WERI-Rb-1 (cell line): ENCODE data around the gene LRP6.
"Not testable (repeated sequence)": the region's sequence is repeated elsewhere in the genome, so short reads cannot be mapped to it uniquely, and the experiment has no call there.

Experiments used
- DNase-seq: peaks from one replicate; pipeline ENCODE4 v3.0.0-alpha.2; 2020
- H3K27ac ChIP-seq: fragments of 250-450 bp; sonication (Bioruptor Pico); 2 replicates; pipeline ENCODE4 v1.5.1; 2020; ENCODE audit warnings: mild to moderate bottlenecking, moderate library complexity
- H3K27me3 ChIP-seq: fragments of 250-450 bp; sonication (Bioruptor Pico); 2 replicates; pipeline ENCODE4 v1.5.1; 2021; ENCODE audit warnings: mild to moderate bottlenecking, low read depth, moderate library complexity; ENCODE audit not compliant: insufficient read depth, severe bottlenecking
- H3K36me3 ChIP-seq: fragments of 250-450 bp; sonication (Bioruptor Pico); 2 replicates; pipeline ENCODE4 v1.5.1; 2020; ENCODE audit warnings: mild to moderate bottlenecking, moderate library complexity
- H3K4me3 ChIP-seq: 2 replicates; pipeline ENCODE4 v1.5.1; 2011; ENCODE audit warnings: low read depth, mild to moderate bottlenecking, control low read depth, low read length
- H3K9me3 ChIP-seq: fragments of 250-450 bp; sonication (Bioruptor Pico); 2 replicates; pipeline ENCODE4 v1.5.1; 2021; ENCODE audit warnings: mild to moderate bottlenecking, moderate library complexity; ENCODE audit not compliant: severe bottlenecking
- TF ChIP-seq, protein P1 (sequence below): IDR thresholded peaks from 2 replicates; pipeline ENCODE4 v1.5.1; 2011; ENCODE audit warnings: low read depth, mild to moderate bottlenecking, control low read depth, inconsistent platforms, low read length

Gene LRP6

DNA sequence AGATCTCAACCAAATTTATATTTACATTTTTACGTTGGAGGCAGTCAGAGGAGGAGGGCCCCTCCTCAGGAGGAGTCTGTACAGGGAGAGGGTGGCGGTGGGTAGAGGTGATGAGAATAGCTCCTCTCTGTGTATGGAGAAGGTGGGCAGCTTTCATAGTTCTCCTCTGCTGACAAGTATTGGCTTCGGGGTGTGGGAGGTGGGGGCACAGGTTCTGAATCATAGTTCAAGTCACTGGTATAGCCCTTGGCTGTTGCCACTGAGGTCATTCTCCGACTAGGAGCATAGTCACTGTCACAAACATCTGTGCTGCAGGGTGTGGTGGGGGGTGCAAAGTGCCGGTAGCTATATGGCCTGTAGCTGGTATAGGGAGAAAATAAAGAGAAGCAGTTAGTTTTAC lies 145.8 kb downstream of the LRP6 start:
- H3K36me3 ChIP-seq = peaks cover 38% of the 10 kb centered on the region
- no peaks in the 10 kb centered on the region for H3K27me3 ChIP-seq
- H3K4me3 ChIP-seq = no peak overlapping the region
- TF ChIP-seq, protein P1, sequence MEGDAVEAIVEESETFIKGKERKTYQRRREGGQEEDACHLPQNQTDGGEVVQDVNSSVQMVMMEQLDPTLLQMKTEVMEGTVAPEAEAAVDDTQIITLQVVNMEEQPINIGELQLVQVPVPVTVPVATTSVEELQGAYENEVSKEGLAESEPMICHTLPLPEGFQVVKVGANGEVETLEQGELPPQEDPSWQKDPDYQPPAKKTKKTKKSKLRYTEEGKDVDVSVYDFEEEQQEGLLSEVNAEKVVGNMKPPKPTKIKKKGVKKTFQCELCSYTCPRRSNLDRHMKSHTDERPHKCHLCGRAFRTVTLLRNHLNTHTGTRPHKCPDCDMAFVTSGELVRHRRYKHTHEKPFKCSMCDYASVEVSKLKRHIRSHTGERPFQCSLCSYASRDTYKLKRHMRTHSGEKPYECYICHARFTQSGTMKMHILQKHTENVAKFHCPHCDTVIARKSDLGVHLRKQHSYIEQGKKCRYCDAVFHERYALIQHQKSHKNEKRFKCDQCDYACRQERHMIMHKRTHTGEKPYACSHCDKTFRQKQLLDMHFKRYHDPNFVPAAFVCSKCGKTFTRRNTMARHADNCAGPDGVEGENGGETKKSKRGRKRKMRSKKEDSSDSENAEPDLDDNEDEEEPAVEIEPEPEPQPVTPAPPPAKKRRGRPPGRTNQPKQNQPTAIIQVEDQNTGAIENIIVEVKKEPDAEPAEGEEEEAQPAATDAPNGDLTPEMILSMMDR = no peak
- H3K9me3 ChIP-seq = no peaks in the 10 kb centered on the region
- no peak for DNase-seq
- no peak overlapping the region for H3K27ac ChIP-seq

DNA sequence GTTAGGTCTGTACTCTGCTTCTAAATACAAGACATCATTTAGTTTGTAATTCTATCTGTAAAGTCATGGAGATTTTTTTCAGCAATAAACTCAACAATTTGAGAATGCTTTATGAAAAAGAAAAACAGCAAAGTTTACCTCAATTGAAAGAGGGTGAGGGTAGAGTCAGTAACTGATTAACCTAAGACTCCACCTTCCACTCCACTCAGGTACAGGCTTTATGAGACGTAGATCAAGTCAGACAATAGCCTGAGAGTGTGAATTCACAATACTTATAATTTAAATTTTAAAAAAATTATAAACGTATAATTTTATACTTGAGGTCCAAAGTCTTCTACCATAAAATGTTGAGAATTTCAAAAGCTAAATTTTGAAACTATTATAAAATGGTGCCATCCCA lies 150.2 kb downstream of the LRP6 start:
- H3K36me3 ChIP-seq = peaks cover 6% of the 10 kb centered on the region
- no peak overlapping the region for H3K4me3 ChIP-seq
- H3K27ac ChIP-seq = no peak overlapping the region
- no peaks in the 10 kb centered on the region for H3K27me3 ChIP-seq
- DNase-seq = no peak
- TF ChIP-seq, protein P1 = no peak
- H3K9me3 ChIP-seq = no peaks in the 10 kb centered on the region

DNA sequence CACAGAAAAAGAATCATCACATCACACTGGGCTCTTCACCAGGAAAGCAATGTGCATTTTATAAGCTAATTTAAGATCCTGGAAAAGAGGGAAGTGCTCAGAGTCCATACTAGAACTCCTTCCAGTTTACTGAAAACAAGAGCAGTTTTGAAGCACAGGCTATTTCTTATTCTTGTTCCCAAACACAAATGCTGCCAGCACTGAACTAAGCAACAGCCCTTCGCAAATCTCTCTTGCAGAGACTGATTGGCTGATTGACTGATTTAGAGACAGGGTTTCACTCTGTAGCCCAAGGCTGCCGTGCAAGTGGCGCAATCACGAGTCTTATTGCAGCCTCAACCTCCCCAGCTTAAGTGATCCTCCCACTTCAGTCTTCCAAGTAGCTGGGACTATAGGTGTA lies 151.3 kb downstream of the LRP6 start:
- TF ChIP-seq, protein P1 = no peak
- no peak overlapping the region for H3K27ac ChIP-seq
- H3K36me3 ChIP-seq = peaks cover 5% of the 10 kb centered on the region

DNA sequence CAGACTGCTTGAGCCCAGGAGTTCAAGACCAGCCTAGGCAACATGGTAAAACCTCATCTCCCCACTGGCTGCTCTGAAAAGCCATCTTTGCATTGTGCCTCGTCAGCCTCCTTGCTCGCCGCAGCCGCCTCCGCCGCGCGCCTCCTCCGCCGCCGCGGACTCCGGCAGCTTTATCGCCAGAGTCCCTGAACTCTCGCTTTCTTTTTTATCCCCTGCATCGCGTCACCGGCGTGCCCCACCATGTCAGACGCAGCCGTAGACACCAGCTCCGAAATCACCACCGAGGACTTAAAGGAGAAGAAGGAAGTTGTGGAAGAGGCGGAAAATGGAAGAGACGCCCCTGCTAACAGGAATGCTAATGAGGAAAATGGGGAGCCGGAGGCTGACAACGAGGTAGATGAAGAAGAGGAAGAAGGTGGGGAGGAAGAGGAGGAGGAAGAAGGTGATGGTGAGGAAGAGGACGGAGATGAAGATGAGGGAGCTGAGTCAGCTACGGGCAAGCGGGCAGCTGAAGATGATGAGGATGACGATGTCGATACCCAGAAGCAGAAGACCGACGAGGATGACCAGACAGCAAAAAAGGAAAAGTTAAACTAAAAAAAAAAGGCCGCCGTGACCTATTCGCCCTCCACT lies 155.8 kb downstream of the LRP6 start:
- not testable (repeated sequence) for H3K4me3 ChIP-seq, H3K9me3 ChIP-seq, H3K27ac ChIP-seq, DNase-seq, H3K27me3 ChIP-seq, H3K36me3 ChIP-seq

More for the DNA sequence above, 151.3 kb downstream of the LRP6 start:
- no peak overlapping the region for H3K4me3 ChIP-seq
- H3K9me3 ChIP-seq = no peaks in the 10 kb centered on the region
- no peaks in the 10 kb centered on the region for H3K27me3 ChIP-seq
- no peak for DNase-seq

DNA sequence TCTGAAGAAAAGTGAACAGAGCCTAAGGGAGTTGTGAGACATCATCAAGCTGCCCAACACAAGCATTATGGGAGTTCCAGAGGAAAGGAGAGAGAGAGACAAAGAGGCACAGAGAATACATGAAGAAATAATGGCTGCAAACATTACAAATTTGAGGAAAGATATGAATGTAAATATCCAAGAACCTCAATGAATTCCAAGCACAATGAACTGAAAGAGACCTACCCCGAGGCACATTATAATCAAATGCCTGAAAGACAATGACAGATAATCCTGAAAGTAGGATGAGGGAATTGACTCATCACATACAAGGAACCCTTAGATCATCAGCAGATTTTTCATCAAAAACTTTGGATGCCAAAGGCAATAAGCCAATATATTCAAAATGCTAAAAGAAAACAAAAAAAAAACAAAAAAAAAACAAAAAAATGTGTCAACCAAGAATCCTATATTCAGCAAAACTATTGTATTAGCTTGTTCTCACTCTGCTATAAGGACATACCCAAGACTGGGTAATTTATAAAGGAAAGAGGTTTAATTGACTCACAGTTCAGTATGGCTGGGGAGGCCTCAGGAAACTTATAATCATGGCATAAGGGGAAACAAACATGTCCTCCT lies 158.3 kb downstream of the LRP6 start:
- Histone ChIP-seq H3K4me3 (no peak overlapping the region), H3K9me3 (peaks cover 5% of the 10 kb centered on the region), H3K36me3 (no peaks in the 10 kb centered on the region)

DNA sequence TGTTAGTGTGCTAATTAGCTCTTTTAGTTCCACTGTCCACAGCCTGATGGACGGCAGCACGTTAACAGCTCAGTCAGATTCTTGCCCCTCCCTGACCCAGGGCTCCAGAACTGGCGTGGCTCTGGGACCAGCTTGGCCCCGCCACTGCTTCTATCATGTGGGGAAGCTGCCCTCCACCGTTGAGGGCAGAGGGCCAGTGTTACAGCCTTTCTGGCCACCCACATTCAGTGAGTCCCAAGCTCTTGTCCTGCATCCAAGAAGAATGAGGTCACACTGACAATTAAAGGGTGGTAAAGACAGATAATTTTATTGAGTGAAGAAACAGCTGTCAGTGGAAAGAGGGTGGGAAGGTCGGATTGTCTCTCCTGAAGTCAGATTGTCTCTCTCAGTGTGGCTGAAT lies 159.2 kb downstream of the LRP6 start:
- no peak for DNase-seq
- H3K27ac ChIP-seq = no peak overlapping the region
- TF ChIP-seq, protein P1 = no peak
- H3K9me3 ChIP-seq = peaks cover 5% of the 10 kb centered on the region
- H3K4me3 ChIP-seq = no peak overlapping the region
- H3K27me3 ChIP-seq = no peaks in the 10 kb centered on the region
- no peaks in the 10 kb centered on the region for H3K36me3 ChIP-seq

More for the DNA sequence above, 158.3 kb downstream of the LRP6 start:
- Histone ChIP-seq H3K27me3 (no peaks in the 10 kb centered on the region), H3K27ac (no peak overlapping the region)
- no peak for DNase-seq
- TF ChIP-seq, protein P1 = no peak
